GM18526 (cell line): ENCODE data around the gene LBP.

Experiments used
- POLR2A ChIP-seq: IDR thresholded peaks from 3 replicates; pipeline ENCODE4 v1.6.1; 2011; ENCODE audit not compliant: insufficient read length; ENCODE audit errors: extremely low read depth

Gene LBP

DNA sequence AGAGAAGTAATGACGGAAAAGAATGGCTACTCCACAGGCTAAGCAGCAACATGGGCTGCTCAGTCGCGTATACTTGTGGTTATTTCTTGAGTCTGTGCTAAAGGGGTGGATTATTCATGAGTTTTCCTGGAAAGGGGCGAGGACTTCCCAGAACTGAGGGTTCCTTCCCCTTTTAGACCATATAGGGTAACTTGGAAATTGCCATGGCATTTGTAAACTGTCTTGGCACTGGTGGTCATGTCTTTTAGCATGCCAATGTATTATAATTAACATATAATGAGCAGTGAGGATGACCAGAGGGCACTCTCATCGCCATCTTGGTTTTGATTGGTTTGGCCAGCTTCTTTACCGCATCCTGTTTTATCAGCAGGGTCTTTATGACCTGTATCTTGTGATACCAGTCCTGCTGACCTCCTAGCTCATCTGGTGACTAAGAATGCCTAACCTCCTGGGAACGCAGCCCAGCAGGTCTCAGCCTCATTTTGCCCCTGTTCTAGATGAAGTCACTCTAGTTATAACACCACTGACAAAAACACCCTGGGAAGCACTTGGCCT lies 11.4 kb downstream of the LBP start:
- no peak for TF ChIP-seq POLR2A

- TF ChIP-seq POLR2A: no peak
These were observed 12.3 kb downstream of the LBP start for GRCh38 chr20:38358556-38358955.

DNA sequence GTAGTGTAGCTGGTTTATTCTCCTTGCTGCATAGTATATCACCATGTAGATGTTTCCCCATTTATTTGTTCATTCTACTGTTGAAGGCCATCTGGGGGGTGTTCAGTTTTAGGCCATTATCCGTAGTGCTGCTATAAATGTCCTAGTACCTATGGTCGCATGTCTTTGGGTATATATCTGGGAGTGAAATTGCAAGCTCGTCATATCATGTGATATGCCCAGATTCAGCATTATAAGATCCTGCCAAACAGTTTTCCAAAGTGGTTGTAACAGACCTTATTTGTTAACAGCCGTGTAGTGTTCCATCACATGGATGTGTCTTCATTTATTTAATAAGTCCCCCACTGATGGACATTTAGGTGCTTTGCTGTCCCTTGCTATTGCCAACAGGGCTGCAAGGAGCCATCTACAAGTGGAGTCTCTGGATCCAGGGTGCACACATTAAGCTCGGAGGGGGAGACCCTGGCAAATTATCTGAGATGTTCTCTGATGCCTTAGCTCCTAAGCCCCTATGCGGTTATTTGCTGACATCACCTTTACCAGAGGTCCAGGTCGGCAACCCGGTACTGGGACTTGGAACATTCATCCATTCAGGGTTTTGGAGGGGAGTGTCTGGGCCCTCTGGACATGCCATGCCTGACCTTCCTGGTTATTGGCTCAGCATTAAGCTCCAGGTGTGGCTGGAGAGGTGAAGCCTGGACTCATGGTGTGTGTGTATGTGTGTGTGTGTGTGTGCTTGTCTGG lies 16.9 kb downstream of the LBP start:
- TF ChIP-seq POLR2A: no peak

DNA sequence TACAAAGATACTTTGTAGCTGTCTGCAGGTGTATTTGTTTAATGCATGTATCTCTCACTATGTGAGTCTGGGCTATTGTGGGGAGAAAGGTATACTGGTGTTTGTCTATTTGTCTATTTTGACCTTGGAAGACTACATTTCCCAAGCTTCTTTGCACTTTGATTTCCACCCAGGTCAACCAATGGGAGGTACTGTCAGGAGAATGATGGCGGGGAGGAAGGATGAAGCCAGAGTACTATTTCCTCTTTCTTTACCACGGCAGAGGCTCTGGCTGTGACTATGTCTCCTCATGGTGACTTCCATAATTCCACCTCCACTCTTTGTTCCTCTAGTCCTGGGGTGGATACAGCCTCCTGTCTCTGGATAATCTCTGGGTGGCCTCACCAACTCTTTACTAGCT lies 23.1 kb downstream of the LBP start:
- no peak for TF ChIP-seq POLR2A

- no peak for TF ChIP-seq POLR2A
These were observed 26.5 kb downstream of the LBP start for GRCh38 chr20:38372806-38373205.

DNA sequence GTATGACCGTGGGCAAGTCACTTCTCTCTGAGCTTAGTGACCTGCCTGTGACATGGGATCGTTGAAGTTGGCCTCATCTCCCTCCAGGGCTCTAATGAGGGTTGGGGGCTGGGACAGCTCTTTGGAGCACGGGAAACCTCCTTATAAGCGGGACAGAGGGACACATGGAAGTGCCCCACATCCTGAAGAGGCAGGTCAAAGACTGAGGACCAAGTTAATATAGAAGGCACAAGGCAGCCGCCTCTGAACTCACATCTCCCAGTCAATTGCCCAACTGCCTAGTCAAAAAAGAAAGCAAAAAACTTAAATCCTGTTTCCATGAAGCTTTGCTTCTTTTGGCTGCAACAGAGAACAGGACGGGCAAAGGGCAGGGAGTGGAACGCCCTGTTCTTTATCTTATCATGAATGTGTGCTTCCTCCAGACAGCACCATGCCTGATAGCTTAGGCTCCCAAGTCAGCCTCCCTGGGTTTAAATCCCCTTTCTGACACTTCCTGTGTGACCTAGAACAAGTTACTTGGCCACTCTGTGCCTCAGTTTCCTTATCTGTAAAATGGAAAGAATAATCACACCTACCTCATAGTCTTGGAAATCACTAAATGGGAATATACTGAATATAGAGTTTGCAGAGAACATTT lies 27.1 kb downstream of the LBP start:
- no peak for TF ChIP-seq POLR2A

DNA sequence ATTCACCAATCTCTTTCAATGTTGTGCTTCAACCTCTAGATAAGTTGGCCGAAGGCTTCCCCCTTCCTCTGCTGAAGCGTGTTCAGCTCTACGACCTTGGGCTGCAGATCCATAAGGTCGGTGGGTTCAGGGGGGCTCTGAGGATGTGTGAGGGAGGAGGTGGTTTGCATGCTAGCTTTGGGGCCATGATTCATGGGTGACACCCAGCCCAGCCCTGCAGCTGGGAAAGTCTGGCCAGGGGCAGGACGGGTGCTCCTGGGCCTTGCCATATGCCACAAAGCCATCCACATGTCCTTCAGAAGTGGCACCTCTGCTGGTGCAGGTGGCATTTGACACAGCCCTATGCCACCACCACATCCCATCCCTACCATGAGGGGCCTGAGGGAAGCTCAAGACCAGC lies 27.6 kb downstream of the LBP start:
- TF ChIP-seq POLR2A: no peak

- no peak for TF ChIP-seq POLR2A
These were observed 30.9 kb downstream of the LBP start for GRCh38 chr20:38377039-38377685.

- TF ChIP-seq POLR2A: no peak
These were observed 36.9 kb downstream of the LBP start for GRCh38 chr20:38383147-38383546.

DNA sequence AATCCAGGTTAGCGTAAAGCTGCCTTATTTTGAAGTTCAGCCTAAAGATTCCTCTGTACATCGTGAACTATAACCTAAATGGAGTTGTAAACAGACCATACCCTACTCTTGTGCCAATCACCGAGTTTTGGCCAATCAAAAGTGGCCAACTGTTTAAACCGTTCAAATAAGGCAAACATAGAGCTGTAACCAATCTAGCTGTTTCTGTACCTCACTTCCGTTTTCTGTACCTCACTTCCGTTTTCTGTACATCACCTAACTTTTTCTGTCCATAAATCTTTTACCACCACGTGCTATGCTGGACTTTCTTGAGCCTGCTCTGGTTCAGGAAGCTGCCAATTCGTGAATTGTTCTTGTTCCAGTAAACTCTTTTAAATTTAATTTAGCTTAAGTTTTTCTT lies 39.7 kb downstream of the LBP start:
- no peak for TF ChIP-seq POLR2A

DNA sequence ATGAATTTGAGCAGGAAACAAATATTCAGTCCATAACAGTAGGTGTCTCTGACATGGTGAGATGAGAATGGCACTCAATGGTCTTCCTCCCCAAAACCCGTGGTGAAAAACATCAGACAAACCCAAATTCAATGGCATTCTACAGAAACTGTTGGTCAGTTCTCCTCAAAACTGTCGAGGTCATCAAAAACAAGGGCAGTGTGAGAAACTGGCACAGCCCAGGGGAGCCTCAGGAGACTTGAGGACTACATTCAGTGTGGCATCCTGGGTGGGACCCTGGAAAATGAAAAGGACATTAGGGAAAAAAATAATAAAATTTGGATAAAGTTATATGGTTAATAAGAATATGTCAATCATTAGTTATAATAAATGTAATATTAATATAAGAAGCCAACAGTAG lies 40.6 kb downstream of the LBP start:
- TF ChIP-seq POLR2A: no peak

- no peak for TF ChIP-seq POLR2A
These were observed 41.7 kb downstream of the LBP start for GRCh38 chr20:38387953-38388352.

DNA sequence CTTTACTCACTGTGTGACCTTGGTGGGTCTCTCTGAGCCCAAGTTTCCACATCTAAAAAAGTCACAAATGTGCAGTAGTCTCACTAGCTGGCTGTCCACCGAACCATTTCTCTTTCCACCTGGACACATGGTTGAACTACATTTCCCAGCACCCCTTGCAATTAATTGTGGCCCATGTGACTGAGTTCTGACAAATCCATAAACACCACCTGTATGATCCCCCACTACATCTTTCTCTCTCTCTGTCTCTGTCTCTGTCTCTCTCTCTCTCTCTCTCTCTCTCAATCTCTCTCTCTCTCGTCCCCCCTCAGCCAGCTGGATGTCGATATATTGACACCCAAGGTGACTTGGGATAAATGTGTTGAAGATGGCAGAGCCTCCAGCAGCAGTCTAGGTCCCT lies 46.1 kb downstream of the LBP start:
- TF ChIP-seq POLR2A: no peak

DNA sequence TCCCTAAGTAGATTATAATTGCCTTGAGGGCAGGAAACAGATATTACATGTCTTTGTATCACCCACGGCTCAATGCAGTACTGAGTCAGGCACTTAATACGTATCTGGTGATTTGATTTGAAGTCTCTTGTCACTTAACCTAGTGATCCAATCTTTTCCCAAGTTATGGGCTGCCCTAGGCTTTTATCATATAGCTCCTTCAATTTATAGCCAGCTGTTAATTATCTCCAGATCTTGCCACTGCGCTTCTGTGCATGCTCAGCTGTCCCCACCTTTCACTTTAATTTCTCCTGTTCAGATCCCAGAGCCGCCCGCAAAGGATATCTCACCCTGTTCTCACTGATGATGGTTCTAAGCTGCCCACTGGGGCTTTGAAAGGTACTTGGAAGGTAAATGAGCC lies 47.0 kb downstream of the LBP start:
- TF ChIP-seq POLR2A: no peak

GRCh38 chr20:38395165-38395564 lies 48.9 kb downstream of the LBP start:
- TF ChIP-seq POLR2A: no peak

DNA sequence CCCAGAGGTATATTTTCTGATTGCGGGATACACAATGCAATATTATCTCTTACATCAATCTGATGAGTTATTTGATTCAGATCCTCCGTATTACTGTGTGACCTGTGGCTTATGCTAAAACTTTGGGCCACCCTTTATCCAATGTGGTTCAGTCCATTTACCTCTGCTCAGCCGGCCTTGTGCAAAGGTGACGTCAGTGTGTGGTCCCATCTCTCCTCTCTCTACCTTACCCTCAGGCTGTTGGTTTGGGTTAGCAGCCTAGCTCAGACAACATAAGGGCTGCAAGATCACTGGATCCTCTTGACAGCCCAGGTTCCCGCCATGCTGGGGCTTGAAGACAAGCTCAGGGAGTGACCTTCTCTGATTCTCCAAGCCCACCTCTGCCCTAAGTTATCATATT lies 55.8 kb downstream of the LBP start:
- TF ChIP-seq POLR2A: no peak

- TF ChIP-seq POLR2A: no peak
These were observed 56.5 kb downstream of the LBP start for GRCh38 chr20:38402816-38403215.

GRCh38 chr20:38404016-38404415 lies 57.7 kb downstream of the LBP start:
- TF ChIP-seq POLR2A: no peak
